ENCODE measurements around the gene RPS8.

The RPS8 gene

DNA sequence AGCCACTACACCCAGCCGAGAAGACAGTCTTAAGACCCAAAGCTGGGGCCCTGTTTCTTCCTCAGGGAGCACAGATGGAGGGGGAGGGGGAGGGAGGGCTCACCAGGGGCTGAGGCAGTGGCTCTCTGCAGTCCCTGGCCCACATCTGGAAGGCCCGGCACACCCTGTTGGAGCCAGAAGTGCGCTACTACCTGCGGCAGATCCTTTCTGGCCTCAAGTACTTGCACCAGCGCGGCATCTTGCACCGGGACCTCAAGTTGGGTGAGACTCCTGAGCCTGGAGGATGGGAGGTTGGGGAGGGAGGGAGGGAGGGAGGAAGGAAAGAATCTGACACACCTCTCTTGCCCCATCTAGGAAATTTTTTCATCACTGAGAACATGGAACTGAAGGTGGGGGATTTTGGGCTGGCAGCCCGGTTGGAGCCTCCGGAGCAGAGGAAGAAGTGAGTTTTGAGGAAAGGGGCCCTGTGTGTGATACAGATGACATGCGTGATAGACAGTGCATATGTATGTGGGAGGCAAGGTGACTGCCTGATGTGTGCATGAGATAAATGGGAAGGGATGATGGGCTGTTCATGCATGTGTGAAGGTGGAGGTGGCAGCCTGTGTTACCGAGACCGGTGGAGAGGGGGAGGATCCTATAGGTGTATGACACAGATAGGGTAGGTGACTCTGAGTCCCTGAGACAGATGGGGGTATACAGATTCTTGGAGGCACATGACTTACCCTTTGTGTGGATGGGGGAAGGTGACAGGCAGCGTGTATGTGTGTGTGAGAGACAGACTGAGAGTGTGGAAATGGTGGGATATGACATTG lies 26.4 kb downstream of the RPS8 start:
- Histone ChIP-seq H4K8ac (ENCODE audit: low read depth, low read length) (no peak overlapping the region), H2BK120ac (ENCODE audit: low read depth, low read length) (no peak overlapping the region), H2AK5ac (ENCODE audit: low read depth, low read length) (peak overlapping the region; percentile 61), H3K14ac (ENCODE audit: low read length) (peak overlapping the region; percentile 49), H2AFZ (ENCODE audit: low read length) (no peak overlapping the region), H2BK5ac (ENCODE audit: low read length) (peak overlapping the region; percentile 40), H3K79me1 (ENCODE audit: low read depth, low read length) (peaks cover 6% of the 10 kb centered on the region), H3K9ac (ENCODE audit: low read depth, low read length, poor library complexity) (peak overlapping the region; percentile 73), H4K91ac (ENCODE audit: low read depth, low read length, poor library complexity) (no peak overlapping the region), H2BK15ac (ENCODE audit: low read length) (peak overlapping the region; percentile 77), H3K4me3 (ENCODE audit: low read length in 2 of 2) (peak overlapping the region; percentile 21 to 30), H3K18ac (ENCODE audit: low read length) (peak overlapping the region; percentile 87), H3K27ac (replicated peaks; ENCODE audit: low read length) (peak overlapping the region; percentile 37), H2BK12ac (ENCODE audit: low read length) (no peak overlapping the region), H3K4me2 (ENCODE audit: insufficient read depth, low read length, poor library complexity, severe bottlenecking) (peak overlapping the region; percentile 52), H3K23ac (ENCODE audit: low read depth, low read length, poor library complexity) (no peak overlapping the region), H3K4ac (ENCODE audit: low read length) (no peak overlapping the region), H3K36me3 (replicated peaks in 1 of 2; ENCODE audit: control insufficient read depth in 2 of 2, insufficient read depth in 2 of 2, low read length in 2 of 2) (peaks cover 22 to 40% of the 10 kb centered on the region in 2 donors), H3K27me3 (ENCODE audit: control insufficient read depth in 3 of 3, insufficient read depth in 3 of 3, low read depth in 1 of 3, low read length in 3 of 3) (no peaks in the 10 kb centered on the region), H3K4me1 (ENCODE audit: control insufficient read depth in 2 of 2, insufficient read depth in 1 of 2, low read depth in 1 of 2, low read length in 2 of 2) (peaks cover 25 to 26% of the 10 kb centered on the region in 2 donors), H3K9me3 (replicated peaks in 1 of 2; ENCODE audit: control insufficient read depth in 2 of 2, insufficient read depth in 1 of 2, low read depth in 1 of 2, low read length in 2 of 2) (no peaks in the 10 kb centered on the region)
- no peak for DNase-seq (ENCODE audit: low spot score)
- no CpG with 5 or more reads among the region's 13 CpGs for WGBS, 2 donors (ENCODE audit: extremely low coverage in 2 of 2, insufficient read length in 2 of 2, insufficient replicate concordance in 1 of 2)

DNA sequence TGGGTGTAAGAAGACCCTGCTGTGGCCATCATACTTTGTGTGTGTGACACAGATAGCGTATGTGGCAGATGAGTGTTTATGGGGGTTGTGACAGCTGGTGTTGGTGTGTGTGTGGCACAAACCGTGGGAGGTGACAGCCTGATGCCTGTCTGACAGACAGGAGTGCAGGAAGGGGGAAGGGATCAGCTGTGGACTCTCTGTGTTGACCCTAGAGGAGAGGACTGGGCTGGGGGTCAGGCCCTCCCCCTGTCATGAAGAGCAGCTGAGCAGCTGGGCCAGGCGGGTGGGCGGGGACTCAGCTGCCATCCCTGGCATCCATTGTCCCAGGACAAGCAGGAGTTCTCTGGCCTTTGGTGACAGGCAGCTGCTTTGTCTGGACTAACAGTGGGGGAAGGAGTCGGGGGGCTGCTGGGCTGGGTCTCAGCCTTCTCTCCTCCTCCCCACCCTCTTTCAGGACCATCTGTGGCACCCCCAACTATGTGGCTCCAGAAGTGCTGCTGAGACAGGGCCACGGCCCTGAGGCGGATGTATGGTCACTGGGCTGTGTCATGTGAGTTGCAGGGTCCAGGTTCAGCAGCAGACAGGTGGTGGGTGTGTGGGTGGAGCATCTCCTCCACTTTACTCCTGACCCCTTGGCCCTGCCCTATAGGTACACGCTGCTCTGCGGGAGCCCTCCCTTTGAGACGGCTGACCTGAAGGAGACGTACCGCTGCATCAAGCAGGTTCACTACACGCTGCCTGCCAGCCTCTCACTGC lies 27.1 kb downstream of the RPS8 start:
- peak overlapping the region; percentile 92 for H2BK15ac ChIP-seq (ENCODE audit: low read length)
- peaks cover 30 to 32% of the 10 kb centered on the region in 2 donors for H3K4me1 ChIP-seq (ENCODE audit: control insufficient read depth in 2 of 2, insufficient read depth in 1 of 2, low read depth in 1 of 2, low read length in 2 of 2)
- H3K18ac ChIP-seq (ENCODE audit: low read length): peak overlapping the region; percentile 95
- H3K9ac ChIP-seq (ENCODE audit: low read depth, low read length, poor library complexity): peak overlapping the region; percentile 73
- peak; percentile 84 for DNase-seq (ENCODE audit: low spot score)
- H3K79me1 ChIP-seq (ENCODE audit: low read depth, low read length): peaks cover 6% of the 10 kb centered on the region
- no peaks in the 10 kb centered on the region for H3K9me3 ChIP-seq (replicated peaks in 1 of 2; ENCODE audit: control insufficient read depth in 2 of 2, insufficient read depth in 1 of 2, low read depth in 1 of 2, low read length in 2 of 2)
- H4K8ac ChIP-seq (ENCODE audit: low read depth, low read length): no peak overlapping the region
- peak overlapping the region in 1 of 2 donors; percentile 30 for H3K4me3 ChIP-seq (ENCODE audit: low read length in 2 of 2)
- peak overlapping the region; percentile 88 for H2BK5ac ChIP-seq (ENCODE audit: low read length)
- peak overlapping the region; percentile 83 for H2BK120ac ChIP-seq (ENCODE audit: low read depth, low read length)
- peak overlapping the region; percentile 32 for H3K14ac ChIP-seq (ENCODE audit: low read length)
- peak overlapping the region; percentile 100 for H2AK5ac ChIP-seq (ENCODE audit: low read depth, low read length)
- H3K4ac ChIP-seq (ENCODE audit: low read length): peak overlapping the region; percentile 8
- peaks cover 22 to 41% of the 10 kb centered on the region in 2 donors for H3K36me3 ChIP-seq (replicated peaks in 1 of 2; ENCODE audit: control insufficient read depth in 2 of 2, insufficient read depth in 2 of 2, low read length in 2 of 2)
- H4K91ac ChIP-seq (ENCODE audit: low read depth, low read length, poor library complexity): no peak overlapping the region
- H3K27me3 ChIP-seq (ENCODE audit: control insufficient read depth in 3 of 3, insufficient read depth in 3 of 3, low read depth in 1 of 3, low read length in 3 of 3): no peaks in the 10 kb centered on the region
- peak overlapping the region; percentile 76 for H2BK12ac ChIP-seq (ENCODE audit: low read length)
- H3K23ac ChIP-seq (ENCODE audit: low read depth, low read length, poor library complexity): peak overlapping the region; percentile 46
- no CpG with 5 or more reads among the region's 13 CpGs for WGBS, 2 donors (ENCODE audit: extremely low coverage in 2 of 2, insufficient read length in 2 of 2, insufficient replicate concordance in 1 of 2)
- H3K27ac ChIP-seq (replicated peaks; ENCODE audit: low read length): peak overlapping the region; percentile 81
- no peak overlapping the region for H2AFZ ChIP-seq (ENCODE audit: low read length)
- H3K4me2 ChIP-seq (ENCODE audit: insufficient read depth, low read length, poor library complexity, severe bottlenecking): peak overlapping the region; percentile 47

GRCh38 chr1:44803062-44803311 lies 27.6 kb downstream of the RPS8 start:
- Histone ChIP-seq H2BK12ac (ENCODE audit: low read length) (peak overlapping the region; percentile 76), H3K23ac (ENCODE audit: low read depth, low read length, poor library complexity) (peak overlapping the region; percentile 46), H2AFZ (ENCODE audit: low read length) (no peak overlapping the region), H3K4ac (ENCODE audit: low read length) (peak overlapping the region; percentile 8), H3K4me2 (ENCODE audit: insufficient read depth, low read length, poor library complexity, severe bottlenecking) (peak overlapping the region; percentile 47), H3K9ac (ENCODE audit: low read depth, low read length, poor library complexity) (peak overlapping the region; percentile 32), H3K18ac (ENCODE audit: low read length) (peak overlapping the region; percentile 95), H3K27ac (replicated peaks; ENCODE audit: low read length) (peak overlapping the region; percentile 81), H3K27me3 (ENCODE audit: control insufficient read depth in 3 of 3, insufficient read depth in 3 of 3, low read depth in 1 of 3, low read length in 3 of 3) (no peaks in the 10 kb centered on the region), H4K91ac (ENCODE audit: low read depth, low read length, poor library complexity) (no peak overlapping the region), H3K14ac (ENCODE audit: low read length) (peak overlapping the region; percentile 32), H4K8ac (ENCODE audit: low read depth, low read length) (no peak overlapping the region), H2BK5ac (ENCODE audit: low read length) (peak overlapping the region; percentile 88), H3K79me1 (ENCODE audit: low read depth, low read length) (peaks cover 6% of the 10 kb centered on the region), H2BK120ac (ENCODE audit: low read depth, low read length) (peak overlapping the region; percentile 83), H3K9me3 (replicated peaks in 1 of 2; ENCODE audit: control insufficient read depth in 2 of 2, insufficient read depth in 1 of 2, low read depth in 1 of 2, low read length in 2 of 2) (no peaks in the 10 kb centered on the region), H3K36me3 (replicated peaks in 1 of 2; ENCODE audit: control insufficient read depth in 2 of 2, insufficient read depth in 2 of 2, low read length in 2 of 2) (peaks cover 22 to 41% of the 10 kb centered on the region in 2 donors), H2AK5ac (ENCODE audit: low read depth, low read length) (peak overlapping the region; percentile 100), H3K4me1 (ENCODE audit: control insufficient read depth in 2 of 2, insufficient read depth in 1 of 2, low read depth in 1 of 2, low read length in 2 of 2) (peaks cover 35 to 36% of the 10 kb centered on the region in 2 donors), H2BK15ac (ENCODE audit: low read length) (peak overlapping the region; percentile 92), H3K4me3 (ENCODE audit: low read length in 2 of 2) (no peak overlapping the region)
- no CpG with 5 or more reads among the region's 9 CpGs for WGBS, 2 donors (ENCODE audit: extremely low coverage in 2 of 2, insufficient read length in 2 of 2, insufficient replicate concordance in 1 of 2)
- no peak for DNase-seq (ENCODE audit: low spot score)

Measured in neuronal stem cell (in vitro differentiated cells).